ENCODE measurements around the gene PLCXD3.

The PLCXD3 gene

DNA sequence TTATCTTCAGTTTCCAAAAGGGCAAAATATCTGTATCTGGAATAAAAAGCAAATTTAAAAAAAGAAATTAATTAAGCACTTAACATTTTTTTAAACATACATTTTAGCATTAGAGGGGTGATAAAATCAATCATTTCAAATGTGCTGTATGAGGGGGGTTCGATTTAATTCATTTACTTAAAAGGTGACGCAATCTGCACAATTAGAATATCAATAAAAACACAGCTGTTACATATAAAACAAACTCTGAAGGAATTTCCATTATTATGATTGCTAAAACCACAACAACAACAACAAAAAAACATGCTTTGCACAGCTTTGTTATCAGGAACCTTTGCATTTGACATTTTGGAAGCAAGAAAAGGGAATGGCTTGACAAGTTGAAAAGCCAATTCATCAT lies 225.5 kb downstream of the PLCXD3 start:
- DNase-seq (ENCODE audit: low spot score), result no peak

DNA sequence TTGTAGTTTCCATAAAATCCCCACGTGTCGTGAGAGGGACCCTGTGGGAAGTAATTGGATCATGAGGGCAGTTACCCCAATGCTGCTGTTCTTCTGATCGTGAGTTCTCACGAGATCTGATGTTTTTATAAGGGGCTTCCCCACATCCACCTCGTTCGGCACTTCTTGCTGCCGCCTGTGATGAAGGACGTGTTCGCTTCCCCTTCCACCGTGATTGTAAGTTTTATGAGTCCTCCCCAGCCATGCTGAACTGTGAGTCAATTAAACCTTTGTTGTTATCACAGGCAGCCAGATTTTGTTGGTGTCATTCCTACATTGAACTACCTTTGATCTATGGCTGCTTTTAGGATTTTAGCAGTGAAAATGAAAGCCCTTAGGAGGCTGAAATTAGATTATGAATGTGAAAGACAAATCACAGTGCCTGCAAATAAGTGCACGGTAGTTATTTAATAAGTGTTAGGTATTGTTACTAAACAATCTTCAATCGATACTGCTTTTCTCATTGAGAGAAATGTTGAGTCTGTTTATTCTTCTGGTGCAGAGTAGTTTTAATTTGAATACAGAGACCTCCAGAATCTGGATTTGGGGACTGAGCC lies 229.1 kb downstream of the PLCXD3 start:
- DNase-seq (ENCODE audit: low spot score), result no peak

DNA sequence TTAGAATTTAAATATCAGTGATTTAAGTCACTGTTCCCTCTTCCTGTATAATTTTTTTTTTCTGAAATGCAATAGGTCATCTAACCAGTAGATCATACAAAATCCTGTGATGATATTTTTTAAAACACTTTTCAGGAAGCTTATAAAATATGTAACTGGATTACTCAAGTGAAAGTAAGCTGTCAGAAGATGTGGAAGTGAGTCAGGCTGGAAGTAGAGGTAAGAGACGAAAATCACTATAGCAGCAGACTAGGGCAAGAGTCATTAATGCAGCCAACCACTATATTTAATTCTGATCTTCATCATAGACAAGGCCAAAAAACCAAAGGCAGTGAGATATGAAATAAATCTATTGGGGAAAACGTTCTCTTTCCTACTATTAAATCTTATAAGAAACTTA lies 231.4 kb downstream of the PLCXD3 start:
- no peak for DNase-seq (ENCODE audit: low spot score)

DNA sequence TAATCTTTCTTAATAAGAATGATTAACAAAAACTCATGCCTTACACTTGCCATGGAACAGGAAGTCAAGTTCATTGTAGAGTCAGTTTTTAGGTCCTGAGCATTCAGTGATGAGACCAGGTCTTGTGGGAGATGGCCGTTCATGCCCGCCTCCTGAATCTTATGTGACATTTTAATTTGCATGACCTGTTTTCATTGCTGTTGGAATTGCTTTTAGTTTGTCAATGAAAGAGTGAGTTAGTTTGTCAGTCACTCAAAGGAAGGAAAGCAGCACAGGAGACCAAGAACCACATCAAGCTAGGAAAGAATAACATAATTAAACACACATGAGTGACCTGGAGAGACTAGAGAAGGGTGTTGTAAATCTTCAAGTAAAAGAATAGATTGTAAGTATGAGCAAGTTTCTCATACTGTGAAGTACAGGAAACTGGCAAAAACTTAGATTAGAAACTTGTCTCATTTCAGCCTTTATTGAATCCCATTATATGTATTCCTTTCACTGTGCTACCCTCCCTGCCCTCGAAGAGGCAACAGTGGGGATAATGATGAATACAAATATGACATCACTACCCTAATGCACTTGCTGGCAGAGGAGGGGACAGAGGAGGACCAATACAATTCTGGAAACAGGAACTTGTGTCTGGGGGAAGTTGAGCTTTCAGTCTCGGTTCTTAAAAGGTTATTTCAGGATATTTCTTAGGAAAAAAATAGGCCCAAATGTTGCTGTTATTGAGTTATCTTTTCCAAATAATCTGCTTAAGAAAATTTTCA lies 232.7 kb downstream of the PLCXD3 start:
- no peak for DNase-seq (ENCODE audit: low spot score)

DNA sequence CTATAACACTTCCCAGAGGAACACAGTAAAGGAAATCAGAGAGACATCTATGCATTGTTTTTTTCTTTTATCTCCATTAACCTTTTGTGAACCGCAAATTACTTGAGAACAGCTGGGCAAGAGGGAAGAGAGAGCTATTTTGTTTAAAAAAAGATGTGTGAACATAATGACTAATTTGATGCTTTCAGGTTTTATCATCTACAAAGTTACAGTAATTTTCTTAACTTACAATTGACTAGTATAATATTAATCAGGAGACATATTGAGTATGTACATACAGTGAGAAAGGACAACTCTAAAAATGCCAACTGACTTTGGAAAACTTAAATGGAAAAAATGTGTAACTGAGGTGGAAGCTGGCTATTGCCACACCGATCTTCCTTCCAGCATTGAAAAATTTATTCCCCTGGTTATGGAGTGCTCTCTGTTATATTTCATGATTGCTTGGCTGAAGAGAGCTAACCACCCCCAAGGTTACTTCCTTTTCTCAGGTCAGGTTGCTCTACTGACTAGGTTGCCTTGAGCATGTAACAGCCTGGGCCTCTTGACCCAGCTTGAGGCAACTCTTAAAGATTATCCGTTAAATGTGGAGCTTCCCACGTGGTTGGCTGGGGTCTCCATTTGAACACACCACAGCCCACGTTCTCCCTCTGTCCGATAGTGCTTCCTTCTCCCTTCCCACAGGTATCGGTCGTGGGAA lies 234.4 kb downstream of the PLCXD3 start:
- DNase-seq (ENCODE audit: low spot score), result no peak

DNA sequence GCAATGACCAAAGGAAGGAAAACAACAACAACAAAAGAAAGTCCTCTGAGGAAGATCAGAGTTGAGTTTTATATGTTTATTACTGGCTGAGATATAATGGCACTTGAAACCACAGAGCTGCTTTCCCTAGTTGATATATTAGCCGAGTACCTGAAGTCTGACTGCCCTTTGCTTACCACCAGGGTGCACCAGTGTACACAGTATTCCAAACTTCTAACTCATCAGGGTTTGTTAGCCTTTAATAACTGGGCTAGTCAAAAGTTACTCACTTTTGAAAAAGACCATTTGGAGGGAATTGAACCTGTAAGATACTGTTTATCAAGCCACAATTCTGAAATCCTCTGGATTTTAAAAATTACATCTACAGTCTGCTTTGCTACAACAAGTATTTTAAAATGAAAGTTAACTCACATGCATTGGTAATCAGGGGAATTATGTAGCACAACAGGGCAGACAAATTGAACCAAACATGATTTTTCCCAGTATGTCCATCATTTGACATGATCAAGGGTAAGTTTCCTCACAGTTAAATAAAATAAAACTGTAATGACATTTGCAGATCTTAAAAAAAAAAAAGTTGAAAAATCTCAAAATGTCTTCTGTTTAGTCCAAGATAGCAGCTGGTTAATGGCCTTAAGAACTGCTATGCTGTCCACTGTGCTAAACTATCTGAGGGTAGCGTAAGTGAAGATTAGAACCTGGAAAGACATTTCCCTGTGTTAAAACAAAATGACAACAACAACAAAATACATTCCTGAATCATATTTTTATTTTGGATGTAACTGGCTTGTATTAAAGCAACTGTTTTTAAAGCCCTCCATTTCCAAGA lies 239.8 kb downstream of the PLCXD3 start:
- no peak for DNase-seq (ENCODE audit: low spot score)

DNA sequence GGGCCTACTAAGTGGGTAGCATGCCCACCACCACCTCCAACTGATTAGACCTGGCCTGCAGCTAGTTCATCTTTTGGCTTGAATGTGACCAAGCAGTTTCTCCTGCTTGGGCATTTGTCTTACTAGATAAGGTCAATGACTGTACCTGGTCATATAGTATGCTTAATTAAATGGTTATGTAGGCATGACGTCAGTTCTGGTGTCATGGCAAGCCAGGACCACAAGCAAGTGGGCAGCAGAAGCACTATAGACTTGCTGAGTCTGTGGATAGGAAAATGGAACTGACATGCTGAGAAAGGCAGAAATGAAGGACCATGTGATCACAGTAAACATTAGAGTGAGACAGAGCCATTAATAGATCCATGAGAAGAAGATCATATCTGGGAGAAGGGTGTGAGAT lies 241.5 kb downstream of the PLCXD3 start:
- no peak for DNase-seq (ENCODE audit: low spot score)

DNA sequence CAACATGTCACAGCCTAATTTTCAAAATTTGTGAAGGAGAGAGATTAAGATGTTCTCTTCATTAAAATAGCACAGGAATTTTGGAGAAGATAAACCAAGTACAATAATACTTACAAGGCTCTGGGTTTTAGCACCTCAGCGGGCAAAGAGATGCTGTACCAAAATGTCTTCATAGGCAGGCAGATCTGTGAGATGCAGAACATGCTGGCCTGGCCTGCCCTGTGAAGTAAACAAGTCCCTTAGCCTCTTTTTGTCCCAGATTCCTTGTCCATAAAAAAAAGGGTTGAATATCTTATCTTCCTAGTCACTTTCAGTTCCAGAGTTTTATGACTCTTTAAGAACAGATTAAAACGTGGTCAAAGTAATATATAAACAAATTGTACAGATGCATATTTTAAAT lies 244.0 kb downstream of the PLCXD3 start:
- DNase-seq (ENCODE audit: low spot score), result no peak

DNA sequence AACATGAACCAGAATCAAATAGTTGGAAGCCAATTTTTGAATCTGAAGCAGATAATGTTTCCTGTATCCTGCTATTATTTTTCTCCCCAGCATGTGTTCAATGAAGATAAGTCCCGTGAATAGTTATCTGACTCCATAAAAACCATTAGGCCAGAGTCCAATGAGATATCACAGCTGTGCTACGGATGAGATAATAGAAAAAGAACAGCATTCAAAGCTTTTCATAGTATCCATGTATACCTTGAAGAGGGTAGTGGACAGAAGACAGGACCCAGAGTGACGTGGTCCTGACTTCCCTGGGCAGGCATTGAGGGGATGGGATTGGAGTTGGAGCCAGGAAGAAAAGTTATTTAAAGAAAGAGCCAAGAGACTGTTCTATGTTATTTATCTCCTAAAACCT lies 246.4 kb downstream of the PLCXD3 start:
- DNase-seq (ENCODE audit: low spot score), result no peak

DNA sequence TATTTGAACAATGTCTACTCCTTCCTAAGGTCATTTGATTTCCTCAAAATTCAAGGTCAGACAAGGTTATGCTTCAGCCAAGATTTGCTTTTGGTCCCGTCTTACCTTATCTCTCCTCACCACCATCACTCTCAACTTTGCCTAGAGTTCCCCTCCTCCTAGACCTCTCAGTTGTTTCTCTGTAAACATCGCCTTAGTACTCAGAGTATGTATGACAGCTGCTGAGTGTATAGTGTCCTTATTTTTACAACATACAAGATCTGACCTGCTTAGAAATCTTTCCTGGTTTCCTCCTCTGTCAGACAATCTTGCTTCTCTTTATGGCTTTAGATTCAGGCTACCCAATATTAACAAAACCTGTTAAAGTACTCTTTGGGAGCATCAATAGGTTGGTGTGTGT lies 247.1 kb downstream of the PLCXD3 start:
- no peak for DNase-seq (ENCODE audit: low spot score)

Measured in left forelimb (tissue), 1 donor.